ENCODE measurements around the gene GRB7.
"Not testable (repeated sequence)": the region's sequence is repeated elsewhere in the genome, so short reads cannot be mapped to it uniquely, and the experiment has no call there.

Gene GRB7

GRCh38 chr17:39745335-39746144, 7.8 kb downstream of the GRB7 start:
- ATAC-seq (replicated peaks) = no peak
- Mint-ChIP-seq H3K4me3 (no peak overlapping the region), H3K36me3 (no peaks in the 10 kb centered on the region), H3K27ac (peak overlapping the region; percentile 51), H3K9me3 (no peaks in the 10 kb centered on the region), H3K27me3 (peaks cover 7 to 15% of the 10 kb centered on the region in 2 donors), H3K4me1 (peaks cover 3 to 8% of the 10 kb centered on the region in 2 donors)
- DNase-seq = no peak

DNA sequence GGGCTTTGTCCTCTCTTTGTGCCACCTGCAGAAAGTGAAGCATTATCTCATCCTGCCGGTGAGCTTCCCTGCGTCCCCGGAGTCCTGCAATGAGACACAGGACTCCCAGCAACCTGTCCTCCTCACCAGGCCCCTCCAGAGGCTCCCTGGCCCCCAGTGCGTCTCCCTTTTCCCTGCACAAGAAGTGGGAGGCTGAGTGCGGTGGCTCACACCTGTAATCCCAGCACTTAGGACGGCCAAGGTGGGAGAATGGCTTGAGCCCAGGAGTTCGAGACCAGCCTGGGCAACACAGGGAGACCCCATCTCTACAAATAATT, 8.4 kb downstream of the GRB7 start:
- Mint-ChIP-seq H3K4me3 (no peak overlapping the region), H3K9me3 (no peaks in the 10 kb centered on the region), H3K27ac (peak overlapping the region; percentile 51), H3K27me3 (peaks cover 2 to 11% of the 10 kb centered on the region in 2 donors), H3K36me3 (no peaks in the 10 kb centered on the region), H3K4me1 (peaks cover 0 to 7% of the 10 kb centered on the region in 2 donors)
- ATAC-seq (replicated peaks) (no peak), DNase-seq (no peak)

GRCh38 chr17:39747745-39748144, 10.0 kb downstream of the GRB7 start:
- no peak overlapping the region for H3K4me3 Mint-ChIP-seq

DNA sequence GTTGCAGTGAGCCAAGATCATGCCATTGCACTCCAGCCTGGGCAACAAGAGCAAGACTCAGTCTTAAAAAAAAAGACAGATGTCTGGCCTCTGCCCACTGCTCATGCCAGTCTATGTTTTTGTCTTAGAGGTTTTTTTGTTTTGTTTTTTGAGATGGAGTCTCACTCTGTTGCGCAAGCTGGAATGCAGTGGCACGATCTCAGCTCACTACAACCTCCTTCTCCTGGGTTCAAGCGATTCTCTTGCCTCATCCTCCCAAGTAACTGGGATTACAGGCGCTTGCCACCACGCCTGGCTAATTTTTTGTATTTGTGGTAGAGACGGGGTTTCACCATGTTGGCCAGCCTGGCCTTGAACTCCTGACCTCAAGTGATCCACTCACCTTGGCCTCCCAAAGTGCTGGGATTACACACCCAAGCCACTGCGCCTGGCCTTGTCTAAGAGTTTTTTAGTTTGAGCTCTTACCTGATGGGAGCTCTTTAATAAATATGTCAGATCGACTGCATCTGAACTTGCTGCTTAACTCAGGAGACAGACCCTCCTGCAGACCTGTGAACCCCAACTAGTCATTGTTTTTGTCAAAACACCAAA, 10.8 kb downstream of the GRB7 start:
- not testable (repeated sequence) for H3K36me3 Mint-ChIP-seq; ATAC-seq (replicated peaks); H3K27ac Mint-ChIP-seq; DNase-seq; H3K4me3 Mint-ChIP-seq; H3K27me3 Mint-ChIP-seq; H3K9me3 Mint-ChIP-seq
- peaks cover 13 to 31% of the 10 kb centered on the region in 2 donors for H3K4me1 Mint-ChIP-seq

More at GRCh38 chr17:39747745-39748144, 10.0 kb downstream of the GRB7 start:
- Mint-ChIP-seq H3K27ac (no peak overlapping the region), H3K27me3 (peaks cover 0 to under 1% of the 10 kb centered on the region in 2 donors), H3K9me3 (no peaks in the 10 kb centered on the region), H3K4me1 (peaks cover 6 to 23% of the 10 kb centered on the region in 2 donors), H3K36me3 (peaks cover 0 to 3% of the 10 kb centered on the region in 2 donors)
- ATAC-seq (replicated peaks) (no peak), DNase-seq (no peak)

DNA sequence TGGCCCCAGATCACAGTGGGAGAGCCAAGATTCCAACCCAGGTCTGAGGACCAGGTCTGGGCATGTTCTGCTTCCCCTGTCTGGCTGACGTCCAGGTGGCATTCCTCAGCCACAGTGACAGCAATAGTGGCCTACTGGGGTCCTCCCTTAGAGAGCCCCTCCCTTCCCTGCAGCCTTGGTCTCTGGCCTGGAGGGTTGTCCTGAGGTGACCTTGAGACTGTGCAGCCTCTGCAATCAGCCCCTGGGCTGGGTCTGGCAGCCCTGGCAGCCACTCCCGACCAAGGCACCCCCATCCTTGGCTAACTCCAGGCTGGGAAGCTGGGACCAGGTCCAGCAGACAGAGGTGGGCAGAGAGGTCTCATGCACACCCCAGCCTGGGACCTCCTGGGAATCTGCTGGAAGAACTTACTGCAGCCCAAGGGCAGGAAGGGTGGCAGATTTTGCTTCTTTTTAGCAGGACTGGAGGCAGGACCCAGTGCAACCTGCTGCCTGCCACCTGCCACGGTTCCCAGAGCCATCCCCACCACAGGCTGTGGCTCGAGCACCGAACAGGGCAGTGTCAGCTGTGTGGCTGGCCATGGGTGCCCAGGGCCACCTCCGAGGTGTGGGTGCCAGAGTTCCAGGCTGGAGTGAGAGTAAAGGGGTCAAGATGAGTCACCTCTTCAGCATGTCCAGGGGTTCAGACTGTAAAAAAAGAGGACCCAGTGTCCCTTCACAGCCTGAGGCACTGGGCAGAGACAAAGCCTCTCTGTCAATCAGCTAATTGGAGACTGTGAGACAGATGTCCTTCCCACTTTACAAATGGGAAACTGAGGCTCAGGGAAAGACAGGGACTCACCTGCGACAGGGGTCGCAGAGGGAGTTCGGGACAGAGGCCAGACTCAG, 12.6 kb downstream of the GRB7 start:
- Mint-ChIP-seq H3K4me3 (no peak overlapping the region), H3K27ac (peak overlapping the region; percentile 67), H3K27me3 (no peaks in the 10 kb centered on the region), H3K9me3 (no peaks in the 10 kb centered on the region), H3K4me1 (peaks cover 20 to 40% of the 10 kb centered on the region in 2 donors), H3K36me3 (peaks cover 3 to 4% of the 10 kb centered on the region in 2 donors)
- ATAC-seq (replicated peaks) = no peak
- DNase-seq = no peak

DNA sequence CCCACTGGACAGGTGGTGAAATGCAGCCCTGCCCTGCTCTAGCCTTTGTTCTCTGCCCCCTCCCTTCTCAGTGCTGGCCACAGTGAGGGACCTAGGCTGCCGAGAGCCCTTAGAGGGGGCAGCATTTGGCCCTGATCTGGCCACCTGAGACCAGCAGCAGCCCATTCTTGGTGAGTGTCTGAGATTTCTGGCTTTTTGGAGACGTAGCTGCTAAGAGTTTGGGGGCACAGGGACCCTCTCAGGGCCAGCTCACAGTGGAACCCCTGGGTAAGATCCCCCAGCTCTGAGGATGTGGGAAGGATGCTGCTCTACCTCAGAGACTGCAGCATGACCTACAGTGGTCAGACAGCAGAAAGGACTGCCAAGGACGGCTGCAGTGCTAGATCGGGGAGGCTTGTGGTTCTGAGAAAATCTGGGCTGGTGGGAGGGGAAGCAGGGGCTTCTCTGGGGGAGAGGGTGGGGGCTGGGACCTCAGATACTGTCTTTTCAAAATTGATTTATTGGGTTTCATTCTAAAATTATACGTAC, 13.3 kb downstream of the GRB7 start:
- Mint-ChIP-seq H3K27me3 (no peaks in the 10 kb centered on the region), H3K36me3 (peaks cover 4% of the 10 kb centered on the region in 2 donors), H3K27ac (no peak overlapping the region), H3K4me1 (peaks cover 28 to 47% of the 10 kb centered on the region in 2 donors), H3K4me3 (no peak overlapping the region), H3K9me3 (no peaks in the 10 kb centered on the region)
- ATAC-seq (replicated peaks) (no peak), DNase-seq (no peak)

- no peak overlapping the region for H3K27ac Mint-ChIP-seq
- no peaks in the 10 kb centered on the region for H3K27me3 Mint-ChIP-seq
- no peak for ATAC-seq (replicated peaks)
- H3K4me1 Mint-ChIP-seq = peaks cover 33 to 53% of the 10 kb centered on the region in 2 donors
- no peaks in the 10 kb centered on the region for H3K9me3 Mint-ChIP-seq
- no peak overlapping the region for H3K4me3 Mint-ChIP-seq
- H3K36me3 Mint-ChIP-seq = peaks cover 4 to 8% of the 10 kb centered on the region in 2 donors
- DNase-seq = no peak
Observed at GRCh38 chr17:39751637-39752036, 13.9 kb downstream of the GRB7 start.

- ATAC-seq (replicated peaks) (no peak), DNase-seq (no peak)
- Mint-ChIP-seq H3K36me3 (peaks cover 4 to 10% of the 10 kb centered on the region in 2 donors), H3K27me3 (no peaks in the 10 kb centered on the region), H3K27ac (peak overlapping the region; percentile 96), H3K4me3 (peak overlapping the region; percentile 47 to 73), H3K9me3 (no peaks in the 10 kb centered on the region), H3K4me1 (peaks cover 40 to 60% of the 10 kb centered on the region in 2 donors)
Observed at GRCh38 chr17:39752241-39752881, 14.6 kb downstream of the GRB7 start.

DNA sequence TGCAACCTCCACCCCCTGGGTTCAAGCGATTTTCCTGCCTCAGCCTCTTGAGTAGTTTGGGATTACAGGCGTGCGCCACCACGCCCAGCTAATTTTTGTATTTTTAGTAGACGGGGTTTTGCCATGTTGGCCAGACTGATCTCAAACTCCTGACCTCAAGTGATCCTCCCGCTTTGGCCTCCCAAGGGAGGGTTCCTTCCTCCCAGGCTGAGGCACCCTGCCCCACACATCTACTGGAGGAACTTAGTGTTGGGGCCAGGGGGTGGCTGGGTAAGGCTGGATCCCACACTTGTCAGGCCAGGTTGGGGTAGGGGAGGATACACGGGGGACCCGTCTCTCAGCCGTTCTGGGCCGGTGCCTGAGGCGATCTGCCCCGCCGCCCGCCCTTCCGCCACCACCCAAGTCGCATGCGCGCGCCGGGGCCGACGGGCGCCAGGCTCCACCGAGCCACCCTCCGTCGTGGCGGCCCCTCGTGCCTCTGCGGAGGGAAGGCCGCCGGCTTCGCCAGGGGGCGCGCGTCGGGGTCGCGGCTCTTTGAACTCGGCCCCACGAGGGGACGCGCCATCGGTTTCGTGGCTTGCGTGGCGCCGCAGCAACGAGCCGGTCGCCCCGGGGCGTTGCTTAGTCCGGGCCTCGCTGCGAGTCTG, 15.9 kb downstream of the GRB7 start:
- peak overlapping the region; percentile 87 to 90 for H3K4me3 Mint-ChIP-seq
- peaks cover 8 to 15% of the 10 kb centered on the region in 2 donors for H3K36me3 Mint-ChIP-seq
- ATAC-seq (replicated peaks) (peak; percentile 18 to 19), DNase-seq (no peak)
- peak overlapping the region; percentile 96 for H3K27ac Mint-ChIP-seq
- H3K9me3 Mint-ChIP-seq = no peaks in the 10 kb centered on the region
- no peaks in the 10 kb centered on the region for H3K27me3 Mint-ChIP-seq
- peaks cover 52 to 73% of the 10 kb centered on the region in 2 donors for H3K4me1 Mint-ChIP-seq

GRCh38 chr17:39754161-39754957, 16.6 kb downstream of the GRB7 start:
- peaks cover 12 to 21% of the 10 kb centered on the region in 2 donors for H3K36me3 Mint-ChIP-seq
- ATAC-seq (replicated peaks) (peak; percentile 71 to 76), DNase-seq (peak; percentile 100)
- H3K27me3 Mint-ChIP-seq = no peaks in the 10 kb centered on the region
- H3K4me1 Mint-ChIP-seq = peaks cover 59 to 79% of the 10 kb centered on the region in 2 donors
- H3K27ac Mint-ChIP-seq = peak overlapping the region; percentile 96
- H3K4me3 Mint-ChIP-seq = peak overlapping the region; percentile 87 to 90
- H3K9me3 Mint-ChIP-seq = no peaks in the 10 kb centered on the region

DNA sequence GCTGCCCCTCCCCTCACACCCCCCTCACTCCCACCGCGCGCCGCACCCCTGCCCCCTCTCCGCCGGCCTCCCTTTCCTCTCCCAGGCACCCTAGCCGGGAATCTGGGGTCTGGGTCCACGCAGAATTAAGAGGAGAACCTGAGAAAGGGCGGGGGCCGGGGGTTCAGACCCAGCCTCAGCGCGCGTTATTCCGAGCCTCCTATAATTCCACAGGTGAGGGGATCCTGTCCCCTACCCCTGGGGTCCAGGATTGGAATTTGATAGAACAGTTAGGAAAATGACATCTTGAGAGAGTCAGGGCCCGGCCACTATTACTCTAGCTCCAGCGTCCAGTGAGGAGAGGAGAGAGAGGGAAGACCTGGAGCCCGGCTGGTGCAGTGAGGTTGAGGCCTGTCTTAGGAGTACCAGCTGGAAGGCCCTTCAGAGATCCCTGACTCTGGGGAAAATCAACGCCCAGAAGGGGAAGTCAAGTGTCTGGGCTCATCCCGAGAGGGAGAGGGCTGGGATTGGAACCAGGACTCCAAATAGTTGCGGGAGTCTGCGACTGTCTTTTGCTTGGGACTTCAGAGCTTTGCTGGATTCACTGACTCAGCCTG, 17.3 kb downstream of the GRB7 start:
- peaks cover 16 to 27% of the 10 kb centered on the region in 2 donors for H3K36me3 Mint-ChIP-seq
- DNase-seq (no peak), ATAC-seq (replicated peaks) (no peak)
- H3K4me1 Mint-ChIP-seq = peaks cover 64 to 83% of the 10 kb centered on the region in 2 donors
- peak overlapping the region; percentile 96 for H3K27ac Mint-ChIP-seq
- peak overlapping the region; percentile 75 to 90 for H3K4me3 Mint-ChIP-seq
- H3K9me3 Mint-ChIP-seq = no peaks in the 10 kb centered on the region
- H3K27me3 Mint-ChIP-seq = no peaks in the 10 kb centered on the region

GRCh38 chr17:39755554-39756379, 18.0 kb downstream of the GRB7 start:
- ATAC-seq (replicated peaks) (peak; percentile 36 to 40), DNase-seq (peak; percentile 83)
- H3K4me3 Mint-ChIP-seq = peak overlapping the region; percentile 75 to 90
- H3K27ac Mint-ChIP-seq = peak overlapping the region; percentile 96
- peaks cover 17 to 32% of the 10 kb centered on the region in 2 donors for H3K36me3 Mint-ChIP-seq
- no peaks in the 10 kb centered on the region for H3K9me3 Mint-ChIP-seq
- H3K4me1 Mint-ChIP-seq = peaks cover 64 to 87% of the 10 kb centered on the region in 2 donors
- no peaks in the 10 kb centered on the region for H3K27me3 Mint-ChIP-seq

All from stimulated activated naive B cell treated with anti-CD40 and anti-IgM and Interleukin-4, amounts not matched to agents 10 μg/mL and 1 μg/mL and 100 μg/mL, for 72 hours (primary cell).